Activated T-helper 1 cell treated with anti-CD3 and anti-CD28 coated beads, Interleukin-2, amount 50 U/mL, for 16 hours (primary cell): ENCODE measurements around the gene VPS4A.

Experiments used
- DNase-seq, 2 donors: peaks; one replicate each; pipeline ENCODE4 v3.0.0-alpha.2; 2020; ENCODE audit warnings: low read depth in 1 of 2, low spot score in 1 of 2

The VPS4A gene

DNA sequence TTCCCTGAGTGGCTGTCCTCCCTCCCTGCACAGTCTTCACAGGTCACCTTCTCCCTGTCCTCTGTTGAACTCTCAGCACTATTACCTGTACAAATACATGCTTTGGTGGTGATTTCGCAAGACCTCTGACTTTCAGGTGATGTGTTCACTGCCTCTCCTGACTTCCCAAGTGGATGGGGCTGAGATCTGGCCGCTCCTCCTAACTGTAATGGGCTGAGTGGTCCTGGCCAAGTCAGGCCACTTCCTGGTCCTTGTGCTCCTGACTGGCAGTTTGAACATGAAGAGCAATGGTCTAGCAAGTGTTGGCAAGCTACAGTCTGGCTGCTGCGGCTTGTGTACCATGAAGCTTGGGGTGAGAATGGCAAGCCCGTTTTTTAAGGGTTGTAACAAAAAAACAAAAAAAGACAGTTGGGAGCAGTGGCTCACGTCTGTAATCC lies 52.1 kb downstream of the VPS4A start:
- DNase-seq: no peak

- no peak for DNase-seq
Measured at GRCh38 chr16:69364088-69364487, 52.9 kb downstream of the VPS4A start.

DNA sequence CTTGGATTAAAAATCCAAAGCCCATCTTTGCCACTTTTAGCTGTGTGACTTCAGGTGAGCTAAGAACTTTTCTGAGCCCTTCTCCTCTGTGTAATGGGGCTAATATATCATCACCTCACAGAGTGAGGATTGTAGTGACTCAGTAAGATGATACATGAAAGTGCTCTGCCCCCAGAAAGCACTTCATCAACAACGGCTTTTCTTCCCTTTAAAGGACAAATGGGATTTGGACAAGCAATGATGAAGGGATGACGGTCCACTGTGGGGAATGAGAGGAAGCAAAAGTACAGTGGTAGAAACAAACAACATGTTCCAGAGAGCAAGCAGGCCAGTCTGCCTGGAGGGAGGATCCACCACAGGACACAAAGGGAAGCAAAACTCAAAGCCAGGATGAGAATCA lies 54.8 kb downstream of the VPS4A start:
- no peak for DNase-seq

GRCh38 chr16:69366431-69366830 lies 55.3 kb downstream of the VPS4A start:
- no peak for DNase-seq

DNA sequence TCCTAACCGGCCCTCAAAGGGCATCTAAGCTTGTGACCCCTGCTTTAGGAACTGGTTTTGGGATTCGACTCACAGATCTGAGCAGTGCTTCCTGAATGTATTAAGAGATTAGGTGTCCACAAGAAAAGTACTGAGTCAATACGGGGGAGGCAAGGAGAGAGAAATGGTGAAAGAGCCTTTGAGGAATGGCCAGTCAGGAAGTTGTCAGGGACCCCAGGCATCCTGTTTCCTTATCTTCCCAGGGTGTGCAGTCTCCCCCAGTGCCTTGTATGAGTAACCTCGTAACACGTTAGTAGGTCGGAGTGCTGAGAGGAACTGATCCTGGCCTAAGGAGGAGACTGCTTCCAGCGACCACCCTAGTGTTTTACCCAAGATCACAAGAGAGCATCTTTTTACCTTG lies 56.8 kb downstream of the VPS4A start:
- DNase-seq: no peak

DNA sequence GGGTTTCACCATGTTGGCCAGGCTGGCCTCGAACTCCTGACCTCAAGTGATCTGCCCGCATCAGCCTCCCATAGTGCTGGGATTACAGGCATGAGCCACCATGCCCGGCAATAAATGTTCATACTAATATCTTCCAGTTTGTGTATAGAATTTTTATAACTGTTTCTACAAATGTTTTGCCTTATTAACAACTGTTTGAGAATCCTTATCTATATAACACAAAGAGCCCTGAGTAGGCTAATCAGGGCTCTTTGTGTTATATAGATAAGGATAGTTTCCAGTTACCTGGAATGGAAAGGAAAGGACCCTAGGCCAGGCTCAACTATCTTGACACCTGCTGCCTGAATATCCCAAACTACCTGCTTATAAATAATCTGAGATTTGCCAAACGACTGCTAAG lies 57.7 kb downstream of the VPS4A start:
- DNase-seq: no peak

DNA sequence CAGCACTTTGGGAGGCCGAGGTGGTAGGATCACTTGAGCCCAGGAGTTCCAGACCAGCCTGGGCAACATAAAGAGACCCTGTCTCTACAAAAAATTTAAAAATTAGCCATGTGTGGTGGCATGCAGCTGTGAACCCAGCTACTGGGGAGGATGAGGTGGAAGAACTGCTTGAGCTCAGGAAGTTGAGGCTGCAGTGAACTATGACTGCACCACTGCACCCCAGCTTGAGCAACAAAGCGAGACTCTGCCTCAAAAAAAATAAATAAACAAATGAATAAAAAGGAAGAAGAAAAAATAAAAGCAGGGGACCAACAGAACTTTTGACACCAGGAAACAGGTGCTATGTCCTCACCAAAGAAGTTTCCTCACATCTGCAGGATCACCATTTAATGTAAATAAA lies 60.4 kb downstream of the VPS4A start:
- DNase-seq: no peak

- DNase-seq: no peak
Measured at GRCh38 chr16:69373019-69373418, 61.9 kb downstream of the VPS4A start.
